HG03520 (cell line): ENCODE measurements around the gene ICAM5.

Experiments
- ATAC-seq: cut with Tn5 transposase; IDR thresholded peaks from one replicate; pipeline ENCODE4 v1.9.1; 2021; ENCODE audit warnings: mild to moderate bottlenecking, moderate library complexity; ENCODE audit not compliant: unreplicated experiment

ICAM5 gene

DNA sequence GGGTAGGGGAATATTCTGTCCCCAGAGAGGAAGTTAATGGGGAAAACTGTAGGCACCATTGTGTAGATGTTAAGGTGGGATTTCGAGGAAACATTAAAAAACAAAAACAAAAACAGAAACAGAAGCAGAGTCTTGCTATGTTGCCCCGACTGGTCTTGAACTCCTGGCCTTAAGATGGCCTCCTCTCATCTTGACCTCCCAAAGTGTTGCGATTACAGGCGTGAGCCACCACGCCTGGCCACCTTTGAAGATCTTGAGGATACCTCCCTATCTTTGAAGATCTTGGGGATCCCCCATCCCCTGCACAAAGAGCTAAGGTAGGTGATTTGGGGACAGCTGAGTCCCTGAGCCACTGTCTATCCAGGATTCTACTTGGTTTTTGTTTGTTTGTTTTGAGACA lies 50.2 kb downstream of the ICAM5 start:
- no peak for ATAC-seq

DNA sequence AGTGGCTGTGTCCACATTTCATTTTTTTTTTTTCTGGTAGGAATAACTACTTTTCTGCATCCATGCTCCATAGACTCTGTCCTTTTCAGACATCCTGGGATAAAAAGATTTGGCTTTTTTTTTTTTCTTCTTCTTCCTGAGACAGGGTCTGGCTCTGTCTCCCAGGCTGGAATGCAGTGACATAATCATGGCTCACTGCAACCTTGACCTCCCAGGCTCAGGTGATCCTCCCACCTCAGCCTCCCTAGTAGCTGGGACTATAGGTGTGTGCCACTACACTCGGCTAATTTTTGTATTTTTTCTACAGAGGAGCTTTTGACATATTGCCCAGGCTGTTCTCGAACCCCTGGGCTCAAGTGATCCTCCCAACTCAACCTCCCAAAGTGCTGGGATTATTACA lies 53.7 kb downstream of the ICAM5 start:
- ATAC-seq, result no peak

- no peak for ATAC-seq
These were observed 55.0 kb downstream of the ICAM5 start for GRCh38 chr19:10344780-10345179.
